BE2C (cell line): ENCODE measurements around the gene CFAP43.

ENCODE experiments used
- DNase-seq: peaks from one replicate; pipeline ENCODE4 v3.0.0-alpha.2; 2020
- H3K27me3 ChIP-seq: fragments of 250-450 bp; sonication (Bioruptor Pico); 2 replicates; pipeline ENCODE4 v1.5.1; 2020; ENCODE audit warnings: mild to moderate bottlenecking
- H3K36me3 ChIP-seq: fragments of 250-450 bp; sonication (Bioruptor Pico); 2 replicates; pipeline ENCODE4 v1.5.1; 2020; ENCODE audit warnings: mild to moderate bottlenecking
- H3K4me1 ChIP-seq: fragments of 250-450 bp; sonication (Bioruptor Pico); 2 replicates; pipeline ENCODE4 v1.5.1; 2020
- H3K4me3 ChIP-seq: 2 replicates; pipeline ENCODE4 v1.5.1; 2011; ENCODE audit warnings: low read depth, low read length
- H3K9me3 ChIP-seq: fragments of 250-450 bp; sonication (Bioruptor Pico); 2 replicates; pipeline ENCODE4 v1.5.1; 2020
- CTCF ChIP-seq: IDR thresholded peaks from 2 replicates; pipeline ENCODE4 v1.5.1; 2012; ENCODE audit warnings: mild to moderate bottlenecking, low read depth, low read length

CFAP43 gene

DNA sequence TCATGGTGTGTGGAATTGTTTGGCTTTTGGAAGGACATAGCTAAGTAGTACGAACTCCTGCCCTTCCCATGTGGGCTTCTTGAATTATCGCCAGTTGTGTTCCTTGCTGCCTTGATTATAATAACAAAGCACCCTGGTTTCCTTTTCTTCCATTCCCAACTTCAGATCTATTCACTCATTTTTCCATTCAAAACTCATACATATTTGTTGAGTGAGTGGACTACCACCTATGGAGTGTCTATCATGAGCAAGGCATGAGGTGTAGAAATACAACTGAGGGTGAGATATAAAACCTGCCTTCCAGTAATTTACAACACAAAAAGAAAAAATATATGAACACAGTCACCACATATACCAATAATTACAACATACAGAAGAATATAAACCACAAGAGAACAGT lies 141.6 kb downstream of the CFAP43 start:
- Histone ChIP-seq H3K4me1 (no peaks in the 10 kb centered on the region), H3K4me3 (no peak overlapping the region), H3K36me3 (no peaks in the 10 kb centered on the region), H3K9me3 (no peaks in the 10 kb centered on the region), H3K27me3 (no peaks in the 10 kb centered on the region; the same call in 1 of the 2 replicates)
- no peak for TF ChIP-seq CTCF
- DNase-seq = no peak

- DNase-seq = no peak
Measured at GRCh38 chr10:104089621-104090020, 142.5 kb downstream of the CFAP43 start.

GRCh38 chr10:104088239-104088638 lies 143.9 kb downstream of the CFAP43 start:
- H3K4me1 ChIP-seq = no peaks in the 10 kb centered on the region
- H3K36me3 ChIP-seq = no peaks in the 10 kb centered on the region
- H3K4me3 ChIP-seq = no peak overlapping the region
- no peak for DNase-seq
- no peak for TF ChIP-seq CTCF
- H3K27me3 ChIP-seq = no peaks in the 10 kb centered on the region; the same call in 1 of the 2 replicates
- H3K9me3 ChIP-seq = no peaks in the 10 kb centered on the region

More at GRCh38 chr10:104089621-104090020, 142.5 kb downstream of the CFAP43 start:
- no peak for TF ChIP-seq CTCF
- H3K9me3 ChIP-seq = no peaks in the 10 kb centered on the region
- no peaks in the 10 kb centered on the region for H3K4me1 ChIP-seq
- no peak overlapping the region for H3K4me3 ChIP-seq
- H3K36me3 ChIP-seq = no peaks in the 10 kb centered on the region
- no peaks in the 10 kb centered on the region; the same call in 1 of the 2 replicates for H3K27me3 ChIP-seq

DNA sequence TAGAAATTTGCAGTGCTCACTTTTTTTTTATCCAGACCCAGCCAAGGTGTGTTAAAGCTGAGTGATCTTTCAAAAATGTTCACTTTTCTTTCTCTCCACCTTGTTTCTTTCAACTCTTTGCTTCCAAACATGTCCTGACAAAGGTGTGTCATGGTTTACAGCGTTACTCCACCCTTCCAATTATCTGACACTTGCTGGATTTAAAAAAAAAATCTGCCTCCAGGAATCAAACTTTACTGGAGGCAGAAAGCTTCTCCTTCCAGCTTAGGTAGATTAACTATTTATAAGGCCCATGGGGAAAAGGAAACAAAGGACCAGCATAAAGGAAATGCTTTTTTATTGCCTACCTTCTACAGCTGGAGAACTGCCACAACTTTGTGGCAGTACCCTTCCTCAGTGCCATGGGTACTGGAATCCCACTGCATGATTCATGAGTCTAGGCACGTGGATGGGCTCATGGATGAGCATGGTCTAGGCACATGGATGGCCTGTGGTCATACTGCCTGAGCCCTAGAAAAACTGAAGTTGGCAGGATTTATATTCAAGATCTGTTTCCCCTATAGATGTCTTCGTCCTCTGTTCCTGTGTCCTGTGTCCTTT lies 146.3 kb downstream of the CFAP43 start, which contains the start of gene COL17A1:
TSS of gene COL17A1 (minus strand) at position 80 of the 600 bp plus-strand sequence. CDS start 5,207 bp downstream, outside the sequence.
- Histone ChIP-seq H3K9me3 (no peaks in the 10 kb centered on the region), H3K36me3 (no peaks in the 10 kb centered on the region), H3K27me3 (no peaks in the 10 kb centered on the region), H3K4me1 (no peaks in the 10 kb centered on the region), H3K4me3 (no peak within 1 kb of the TSS)
- DNase-seq = no peak
- TF ChIP-seq CTCF = no peak

- DNase-seq = no peak
- Histone ChIP-seq H3K36me3 (no peaks in the 10 kb centered on the region), H3K9me3 (no peaks in the 10 kb centered on the region), H3K4me3 (no peak overlapping the region), H3K27me3 (no peaks in the 10 kb centered on the region), H3K4me1 (no peaks in the 10 kb centered on the region)
- TF ChIP-seq CTCF = no peak
Measured at GRCh38 chr10:104084482-104085142, 147.6 kb downstream of the CFAP43 start.

DNA sequence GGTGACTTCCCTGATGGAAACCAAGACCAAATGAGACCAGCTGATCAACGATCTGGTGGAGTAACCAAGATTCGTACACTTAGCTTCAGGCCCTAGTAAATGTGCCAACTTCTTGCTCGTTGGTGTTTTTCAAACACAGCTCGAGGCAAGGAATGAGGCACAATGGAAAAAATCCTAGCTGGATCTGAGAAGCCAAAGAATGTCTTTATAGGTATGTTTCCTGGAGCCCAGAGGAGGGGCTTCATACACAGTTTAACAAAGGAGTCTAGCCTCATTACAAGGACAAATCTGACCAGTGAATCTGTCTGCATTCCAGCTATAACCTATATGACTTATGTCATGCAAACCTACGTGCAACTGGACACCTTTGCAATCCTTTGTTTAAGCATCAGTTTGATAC lies 150.2 kb downstream of the CFAP43 start:
- no peaks in the 10 kb centered on the region for H3K4me1 ChIP-seq
- H3K4me3 ChIP-seq = no peak overlapping the region
- TF ChIP-seq CTCF = no peak
- no peaks in the 10 kb centered on the region for H3K27me3 ChIP-seq
- no peaks in the 10 kb centered on the region for H3K36me3 ChIP-seq
- no peak for DNase-seq
- H3K9me3 ChIP-seq = no peaks in the 10 kb centered on the region
